ENCODE data around the gene PVR.
A peak's percentile ranks its signal among the peaks of the same experiment; 100 is the strongest.
"Not testable (repeated sequence)": the region's sequence is repeated elsewhere in the genome, so short reads cannot be mapped to it uniquely, and the experiment has no call there.

Gene PVR

DNA sequence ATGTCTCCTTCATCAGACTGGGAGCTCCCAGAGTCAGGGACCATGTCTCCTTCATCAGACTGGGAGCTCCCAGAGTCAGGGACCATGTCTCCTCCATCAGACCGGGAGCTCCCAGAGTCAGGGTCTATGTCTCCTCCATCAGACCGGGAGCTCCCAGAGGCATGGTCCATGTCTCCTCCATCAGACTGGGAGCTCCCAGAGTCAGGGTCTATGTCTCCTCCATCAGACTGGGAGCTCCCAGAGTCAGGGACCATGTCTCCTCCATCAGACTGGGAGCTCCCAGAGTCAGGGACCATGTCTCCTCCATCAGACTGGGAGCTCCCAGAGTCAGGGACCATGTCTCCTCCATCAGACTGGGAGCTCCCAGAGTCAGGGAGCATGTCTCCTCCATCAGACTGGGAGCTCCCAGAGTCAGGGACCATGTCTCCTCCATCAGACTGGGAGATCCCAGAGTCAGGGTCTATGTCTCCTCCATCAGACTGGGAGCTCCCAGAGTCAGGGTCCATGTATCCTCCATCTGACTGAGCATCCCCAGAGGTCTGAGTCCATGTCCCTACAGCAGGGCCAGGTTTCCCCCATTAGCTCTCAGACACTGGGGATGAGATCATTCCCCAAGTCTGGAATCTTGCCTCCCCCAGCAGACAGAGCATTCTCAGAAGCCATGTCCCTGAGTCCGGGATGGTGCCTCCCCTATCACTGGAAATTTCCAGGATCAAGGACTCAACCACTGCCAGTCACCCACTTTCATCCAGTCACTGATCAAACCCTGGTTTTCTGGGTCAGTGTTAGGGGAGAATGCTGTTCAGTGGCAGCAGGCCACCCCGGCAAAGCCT, 65.9 kb downstream of the PVR start:
- not testable (repeated sequence) for H3K23ac ChIP-seq (ENCODE audit: low read length); H4K8ac ChIP-seq (ENCODE audit: low read depth, low read length); H3K9me3 ChIP-seq (ENCODE audit: insufficient read depth, low read depth, low read length); H3K79me1 ChIP-seq (ENCODE audit: low read length); H4K91ac ChIP-seq (ENCODE audit: low read depth, low read length); H3K18ac ChIP-seq (ENCODE audit: low read length); H3K79me2 ChIP-seq (ENCODE audit: control insufficient read depth, insufficient read depth, low read length, poor library complexity); H3K9ac ChIP-seq (ENCODE audit: low read length); H2AFZ ChIP-seq (ENCODE audit: insufficient read depth, low read length, poor library complexity); H3K27ac ChIP-seq (ENCODE audit: low read depth, low read length); H3K4ac ChIP-seq (ENCODE audit: low read depth, low read length); H2BK120ac ChIP-seq (ENCODE audit: insufficient read depth, low read length, poor library complexity); H2BK12ac ChIP-seq (ENCODE audit: low read length); H3K14ac ChIP-seq (ENCODE audit: low read length); DNase-seq; H3K4me2 ChIP-seq (ENCODE audit: low read length); H3K36me3 ChIP-seq (ENCODE audit: control insufficient read depth in 1 of 2, insufficient read depth in 2 of 2, low read length in 2 of 2); H3K4me1 ChIP-seq (ENCODE audit: control insufficient read depth in 1 of 2, insufficient read depth in 2 of 2, low read length in 2 of 2); H3K4me3 ChIP-seq (ENCODE audit: low read depth, low read length); H2AK5ac ChIP-seq (ENCODE audit: low read length); H4K12ac ChIP-seq (ENCODE audit: low read depth, low read length); H2BK5ac ChIP-seq (ENCODE audit: low read depth, low read length, poor library complexity); H3K27me3 ChIP-seq (ENCODE audit: insufficient read depth, low read length)
- WGBS (ENCODE audit: extremely low coverage, insufficient coverage, insufficient read length) = no CpG with 5 or more reads among the region's 4 CpGs

DNA sequence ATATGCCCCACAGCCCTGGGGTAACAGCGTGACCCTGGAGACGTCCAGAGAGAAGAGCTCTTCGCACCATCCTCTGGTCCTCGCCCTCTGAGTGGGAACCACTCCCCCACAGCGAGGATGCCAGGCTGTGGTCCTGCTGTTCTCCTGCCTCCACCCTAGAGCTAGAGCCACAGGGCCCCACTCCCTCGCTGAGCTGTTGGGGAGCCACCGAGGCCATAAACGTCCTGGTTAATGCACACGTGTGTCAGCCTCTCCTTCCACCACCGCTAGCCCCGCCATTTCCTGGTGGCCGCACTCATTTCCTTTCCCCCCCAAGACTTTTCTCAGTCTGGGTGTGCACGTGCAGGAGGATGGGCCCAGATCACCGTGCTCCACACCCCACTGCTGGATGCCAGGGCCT, 66.8 kb downstream of the PVR start:
- Histone ChIP-seq H3K23ac (ENCODE audit: low read length) (no peak overlapping the region), H3K79me1 (ENCODE audit: low read length) (no peaks in the 10 kb centered on the region)

DNA sequence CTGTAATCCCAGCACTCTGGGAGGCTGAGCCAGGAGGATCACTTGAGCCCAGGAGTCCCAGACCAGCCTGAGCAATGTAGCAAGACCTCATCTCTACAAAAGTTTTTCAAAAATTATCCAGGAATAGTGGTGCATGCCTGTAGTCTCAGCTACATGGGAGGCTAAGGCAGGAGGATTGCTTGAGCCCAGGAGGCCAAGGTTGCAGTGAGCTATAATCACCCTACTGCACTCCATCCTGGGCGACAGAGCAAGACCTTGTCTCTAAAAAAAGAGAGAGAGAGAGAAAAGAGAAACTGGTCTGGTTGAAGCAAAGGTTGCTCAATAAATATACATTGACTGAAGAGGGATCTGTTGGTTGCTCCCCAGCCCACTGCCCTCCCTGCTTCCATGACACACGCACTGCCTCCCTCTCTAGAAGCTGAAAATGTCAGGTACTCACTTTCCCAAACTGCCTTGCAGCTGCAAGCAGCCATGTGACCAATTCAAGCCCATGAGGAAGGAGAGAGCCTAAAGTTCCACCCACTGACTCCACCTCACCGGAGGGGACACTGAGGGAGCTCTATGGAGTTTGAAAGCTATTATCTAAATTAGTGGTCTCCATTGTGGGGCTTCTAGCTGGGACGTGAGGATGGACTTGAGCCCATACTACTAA, 69.3 kb downstream of the PVR start:
- WGBS (ENCODE audit: extremely low coverage, insufficient coverage, insufficient read length) = no CpG with 5 or more reads among the region's 4 CpGs

More for the DNA sequence above, 66.8 kb downstream of the PVR start:
- no peak overlapping the region for H2BK5ac ChIP-seq (ENCODE audit: low read depth, low read length, poor library complexity)
- no peak overlapping the region for H3K4ac ChIP-seq (ENCODE audit: low read depth, low read length)
- H2BK12ac ChIP-seq (ENCODE audit: low read length) = no peak overlapping the region
- no peak overlapping the region for H2AK5ac ChIP-seq (ENCODE audit: low read length)
- H2AFZ ChIP-seq (ENCODE audit: insufficient read depth, low read length, poor library complexity) = no peak overlapping the region
- no peaks in the 10 kb centered on the region for H3K36me3 ChIP-seq (ENCODE audit: control insufficient read depth in 1 of 2, insufficient read depth in 2 of 2, low read length in 2 of 2)
- no peak overlapping the region for H3K9ac ChIP-seq (ENCODE audit: low read length)
- no peak overlapping the region for H3K27ac ChIP-seq (ENCODE audit: low read depth, low read length)
- no peak overlapping the region for H3K14ac ChIP-seq (ENCODE audit: low read length)
- H3K79me2 ChIP-seq (ENCODE audit: control insufficient read depth, insufficient read depth, low read length, poor library complexity) = no peaks in the 10 kb centered on the region
- H4K91ac ChIP-seq (ENCODE audit: low read depth, low read length) = no peak overlapping the region
- no peak overlapping the region for H2BK120ac ChIP-seq (ENCODE audit: insufficient read depth, low read length, poor library complexity)
- no peaks in the 10 kb centered on the region for H3K4me1 ChIP-seq (ENCODE audit: control insufficient read depth in 1 of 2, insufficient read depth in 2 of 2, low read length in 2 of 2)
- WGBS (ENCODE audit: extremely low coverage, insufficient coverage, insufficient read length) = no CpG with 5 or more reads among the region's 14 CpGs
- no peak overlapping the region for H3K4me3 ChIP-seq (ENCODE audit: low read depth, low read length)
- no peak overlapping the region for H4K12ac ChIP-seq (ENCODE audit: low read depth, low read length)
- H3K18ac ChIP-seq (ENCODE audit: low read length) = no peak overlapping the region
- no peak overlapping the region for H4K8ac ChIP-seq (ENCODE audit: low read depth, low read length)
- H3K9me3 ChIP-seq (ENCODE audit: insufficient read depth, low read depth, low read length) = peaks cover 8% of the 10 kb centered on the region
- H3K27me3 ChIP-seq (ENCODE audit: insufficient read depth, low read length) = no peaks in the 10 kb centered on the region
- DNase-seq = no peak
- H3K4me2 ChIP-seq (ENCODE audit: low read length) = no peak overlapping the region

More for the DNA sequence above, 69.3 kb downstream of the PVR start:
- no peaks in the 10 kb centered on the region for H3K79me1 ChIP-seq (ENCODE audit: low read length)
- H3K27me3 ChIP-seq (ENCODE audit: insufficient read depth, low read length) = no peaks in the 10 kb centered on the region
- no peak overlapping the region for H3K14ac ChIP-seq (ENCODE audit: low read length)
- H3K36me3 ChIP-seq (ENCODE audit: control insufficient read depth in 1 of 2, insufficient read depth in 2 of 2, low read length in 2 of 2) = no peaks in the 10 kb centered on the region
- H3K27ac ChIP-seq (ENCODE audit: low read depth, low read length) = no peak overlapping the region
- no peak overlapping the region for H3K4ac ChIP-seq (ENCODE audit: low read depth, low read length)
- peak overlapping the region; percentile 31 for H2AFZ ChIP-seq (ENCODE audit: insufficient read depth, low read length, poor library complexity)
- no peak overlapping the region for H4K91ac ChIP-seq (ENCODE audit: low read depth, low read length)
- no peak overlapping the region for H3K4me2 ChIP-seq (ENCODE audit: low read length)
- peaks cover 6% of the 10 kb centered on the region for H3K9me3 ChIP-seq (ENCODE audit: insufficient read depth, low read depth, low read length)
- no peak overlapping the region for H3K9ac ChIP-seq (ENCODE audit: low read length)
- no peaks in the 10 kb centered on the region for H3K79me2 ChIP-seq (ENCODE audit: control insufficient read depth, insufficient read depth, low read length, poor library complexity)
- no peak overlapping the region for H2BK120ac ChIP-seq (ENCODE audit: insufficient read depth, low read length, poor library complexity)
- H3K23ac ChIP-seq (ENCODE audit: low read length) = no peak overlapping the region
- H3K4me3 ChIP-seq (ENCODE audit: low read depth, low read length) = no peak overlapping the region
- H2AK5ac ChIP-seq (ENCODE audit: low read length) = no peak overlapping the region
- no peak for DNase-seq
- H3K18ac ChIP-seq (ENCODE audit: low read length) = no peak overlapping the region
- no peak overlapping the region for H4K12ac ChIP-seq (ENCODE audit: low read depth, low read length)
- H3K4me1 ChIP-seq (ENCODE audit: control insufficient read depth in 1 of 2, insufficient read depth in 2 of 2, low read length in 2 of 2) = no peaks in the 10 kb centered on the region
- H2BK12ac ChIP-seq (ENCODE audit: low read length) = no peak overlapping the region
- H4K8ac ChIP-seq (ENCODE audit: low read depth, low read length) = no peak overlapping the region
- no peak overlapping the region for H2BK5ac ChIP-seq (ENCODE audit: low read depth, low read length, poor library complexity)

All from trophoblast cell (in vitro differentiated cells and primary cell).